AG09319 (cell line): Measurements from ENCODE around the gene MLLT3.

Source experiments
- DNase-seq: peaks from one replicate; pipeline ENCODE4 v3.0.0-alpha.2; 2010; ENCODE audit warnings: low read depth; ENCODE audit errors: extremely low read depth
- CTCF ChIP-seq: IDR thresholded peaks from 2 replicates; pipeline ENCODE4 v1.5.1; 2011; ENCODE audit warnings: low read depth, mild to moderate bottlenecking, inconsistent platforms, low read length, moderate library complexity

The MLLT3 gene

GRCh38 chr9:20511686-20512085 lies 110.6 kb downstream of the MLLT3 start:
- no peak for DNase-seq
- no peak for TF ChIP-seq CTCF

GRCh38 chr9:20509466-20509865 lies 112.8 kb downstream of the MLLT3 start:
- no peak for TF ChIP-seq CTCF
- DNase-seq = no peak

GRCh38 chr9:20508242-20508641 lies 114.1 kb downstream of the MLLT3 start:
- no peak for TF ChIP-seq CTCF
- DNase-seq = no peak

- no peak for DNase-seq
- TF ChIP-seq CTCF = no peak
These were observed 114.9 kb downstream of the MLLT3 start for GRCh38 chr9:20507431-20507830.

- TF ChIP-seq CTCF = no peak
- no peak for DNase-seq
These were observed 116.0 kb downstream of the MLLT3 start for GRCh38 chr9:20506099-20506900.

- no peak for TF ChIP-seq CTCF
- DNase-seq = no peak
These were observed 116.7 kb downstream of the MLLT3 start for GRCh38 chr9:20505574-20505973.

GRCh38 chr9:20504930-20505329 lies 117.4 kb downstream of the MLLT3 start:
- no peak for DNase-seq
- TF ChIP-seq CTCF = no peak
